GM13976 (cell line): ENCODE results near the gene CLDN12.

Experiments
- DNase-seq: peaks from one replicate; pipeline ENCODE4 v3.0.0; 2012; ENCODE audit warnings: low spot score
- CTCF ChIP-seq: IDR thresholded peaks from 2 replicates; pipeline ENCODE4 v1.5.1; 2012; ENCODE audit warnings: borderline replicate concordance, mild to moderate bottlenecking; ENCODE audit not compliant: insufficient read depth; ENCODE audit errors: extremely low read depth, missing control alignments, control extremely low read depth
- in situ Hi-C: fragments of 300-500 bp; cut with MboI; formaldehyde crosslinking; loops from one replicate; pipeline ENCODE4 v1.12.0; 2022; ENCODE audit warnings: low sequenced_read_pairs, mixed read lengths, inconsistent platforms; ENCODE audit not compliant: unreplicated experiment

The CLDN12 gene

GRCh38 chr7:90391488-90391887 is 11.8 kb upstream of the CLDN12 start:
- no peak for TF ChIP-seq CTCF

DNA sequence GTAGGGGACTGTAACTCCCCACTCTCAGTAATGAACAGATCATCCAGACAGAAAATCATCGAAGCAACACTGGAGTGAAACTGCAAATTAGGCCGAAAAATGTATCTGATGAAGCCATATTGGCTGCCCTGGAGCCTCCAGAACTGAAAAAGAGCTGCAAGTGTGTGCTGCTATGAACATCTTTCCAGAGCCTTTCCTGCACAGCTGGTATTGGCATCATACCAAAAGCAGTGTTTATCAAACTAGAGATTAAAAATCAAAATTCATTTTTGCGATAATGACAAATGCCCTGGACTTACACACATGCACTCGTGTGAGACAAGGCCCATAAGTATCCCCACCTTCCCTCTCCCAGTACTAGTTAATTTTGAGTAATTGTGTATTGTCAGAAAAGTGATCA is 6.8 kb upstream of the CLDN12 start:
- TF ChIP-seq CTCF: no peak
- in situ Hi-C loops: no loop called here
- no peak for DNase-seq

More at GRCh38 chr7:90391488-90391887, 11.8 kb upstream of the CLDN12 start:
- in situ Hi-C loops: no loop called here
- DNase-seq: no peak

GRCh38 chr7:90401989-90402388 is 1.3 kb upstream of the CLDN12 start:
- in situ Hi-C loops: no loop called here

DNA sequence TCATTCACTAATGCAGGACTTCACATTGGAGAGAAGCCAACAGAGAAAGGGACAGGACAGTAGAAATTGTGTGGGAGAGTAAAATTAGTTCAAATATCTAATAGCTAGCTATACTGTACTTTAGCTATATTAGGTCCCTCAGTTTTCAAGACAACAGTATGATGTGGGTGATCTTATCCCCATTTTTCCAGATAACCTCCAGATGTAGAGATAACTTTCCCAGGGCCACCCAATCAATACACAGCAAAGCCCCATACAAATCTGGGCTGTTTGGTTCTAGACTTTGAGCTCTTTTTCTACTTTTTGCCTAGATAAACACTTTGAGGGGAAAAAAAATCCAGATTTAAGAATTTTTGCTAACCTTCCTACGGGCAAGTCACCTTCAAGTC is 482 bp upstream of the CLDN12 start:
- in situ Hi-C loops: no loop called here
- no peak for TF ChIP-seq CTCF
- no peak for DNase-seq

More at GRCh38 chr7:90401989-90402388, 1.3 kb upstream of the CLDN12 start:
- DNase-seq: no peak
- TF ChIP-seq CTCF: no peak

DNA sequence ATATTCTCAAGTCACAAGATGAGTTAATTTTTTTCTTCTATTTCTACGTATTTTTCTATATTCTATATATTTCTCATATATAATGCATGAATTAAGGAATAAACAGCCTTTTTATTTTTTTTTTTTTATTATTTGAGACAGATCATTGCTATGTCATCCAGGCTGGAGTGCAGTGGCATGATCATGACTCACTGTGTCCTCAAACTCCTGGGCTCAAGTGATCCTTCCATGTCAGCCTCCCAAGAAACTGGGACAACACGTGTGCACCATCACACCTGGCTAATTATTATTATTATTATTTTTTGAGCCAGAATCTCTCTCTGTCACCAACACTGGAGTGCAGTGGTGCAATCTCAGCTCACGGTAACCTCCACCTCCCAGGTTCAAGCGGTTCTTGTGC is 1.5 kb downstream of the CLDN12 start:
- no peak for DNase-seq
- TF ChIP-seq CTCF: no peak
- in situ Hi-C loops: no loop called here

DNA sequence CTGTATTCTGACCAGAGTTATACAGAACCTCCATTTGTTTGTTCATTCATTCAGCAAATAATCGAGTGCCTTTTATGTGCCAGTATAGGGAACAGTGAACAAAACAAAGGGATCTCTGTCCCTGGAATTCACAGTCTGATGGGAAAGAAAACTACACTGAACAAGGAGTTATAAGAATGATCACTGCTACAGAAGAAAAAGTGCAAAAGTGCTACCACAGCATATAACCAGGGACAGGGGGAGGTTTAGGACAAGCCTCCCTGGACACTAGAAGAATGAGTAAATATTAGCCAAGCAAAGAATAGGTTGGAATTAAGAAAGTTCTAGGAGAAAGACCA is 4.2 kb downstream of the CLDN12 start:
- DNase-seq: no peak
- no peak for TF ChIP-seq CTCF
- in situ Hi-C loops: no loop called here

DNA sequence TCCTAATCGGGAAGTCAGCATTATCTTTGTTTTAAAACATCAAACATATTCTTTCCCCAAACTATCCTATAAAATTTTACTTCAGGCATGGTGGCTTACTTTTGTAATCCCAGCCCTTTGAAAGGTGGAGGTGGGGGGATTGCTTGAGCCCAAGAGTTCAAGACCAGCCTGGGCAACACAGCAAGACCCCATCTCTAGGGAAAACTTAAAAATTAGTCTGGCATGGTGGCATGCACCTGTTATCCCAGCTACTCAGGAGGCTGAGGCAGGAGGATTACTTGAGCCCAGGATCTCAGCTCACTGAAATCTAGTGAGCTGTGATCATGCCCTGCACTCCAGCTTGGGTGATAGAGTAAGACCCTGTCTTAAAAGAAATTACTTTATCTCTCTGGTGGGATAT is 4.9 kb downstream of the CLDN12 start:
- no peak for TF ChIP-seq CTCF
- DNase-seq: no peak
- in situ Hi-C loops: no loop called here
